Mesenchymal stem cell (in vitro differentiated cells and primary cell): ENCODE data around the gene PLBD1.

Experiments
- DNase-seq: peaks from one replicate; pipeline ENCODE4 v3.0.0-alpha.2; 2013
- H2AFZ ChIP-seq: one replicate; pipeline ENCODE4 v1.6.1; 2013; ENCODE audit warnings: low read depth, mild to moderate bottlenecking, control low read depth, inconsistent platforms, low read length, moderate library complexity
- H2AK5ac ChIP-seq: 2 replicates; pipeline ENCODE4 v1.6.1; 2013; ENCODE audit warnings: low read length, moderate library complexity, mild to moderate bottlenecking, inconsistent platforms; ENCODE audit not compliant: severe bottlenecking
- H2BK120ac ChIP-seq: one replicate; pipeline ENCODE4 v1.6.1; 2013; ENCODE audit warnings: low read depth, mild to moderate bottlenecking, inconsistent platforms, low read length, moderate library complexity
- H2BK12ac ChIP-seq, 2 experiments: one replicate each; pipeline ENCODE4 v1.6.1; 2013; ENCODE audit warnings: inconsistent platforms in 2 of 2, low read length in 2 of 2, mild to moderate bottlenecking in 2 of 2, moderate library complexity in 2 of 2, control low read depth in 1 of 2
- H2BK15ac ChIP-seq: one replicate; pipeline ENCODE4 v1.6.1; 2013; ENCODE audit warnings: mild to moderate bottlenecking, low read depth, inconsistent platforms; ENCODE audit not compliant: poor library complexity, severe bottlenecking
- H2BK5ac ChIP-seq: 2 replicates; pipeline ENCODE4 v1.6.1; 2013; ENCODE audit warnings: low read depth, mild to moderate bottlenecking, low read length, control low read depth, inconsistent platforms; ENCODE audit not compliant: poor library complexity, severe bottlenecking
- H3K14ac ChIP-seq, 2 experiments: one replicate each; pipeline ENCODE4 v1.6.1; 2013; ENCODE audit warnings: inconsistent platforms in 2 of 2, low read length in 2 of 2, control low read depth in 1 of 2, mild to moderate bottlenecking in 1 of 2, moderate library complexity in 1 of 2
- H3K18ac ChIP-seq, 2 experiments: one replicate each; pipeline ENCODE4 v1.6.1; 2013; ENCODE audit warnings: inconsistent platforms in 2 of 2, low read length in 2 of 2, control low read depth in 1 of 2, low read depth in 1 of 2, mild to moderate bottlenecking in 1 of 2
- H3K23ac ChIP-seq, 2 experiments: one replicate each; pipeline ENCODE4 v1.6.1; 2013; ENCODE audit warnings: inconsistent platforms in 2 of 2, low read length in 2 of 2, mild to moderate bottlenecking in 2 of 2, moderate library complexity in 2 of 2, control low read depth in 1 of 2
- H3K27ac ChIP-seq: 2 replicates; pipeline ENCODE4 v1.5.1; 2013; ENCODE audit warnings: mild to moderate bottlenecking, moderate library complexity, low read length, control low read depth, inconsistent platforms; ENCODE audit not compliant: poor library complexity, severe bottlenecking
- H3K27me3 ChIP-seq, 2 experiments: 2 replicates each; pipeline versions ENCODE4 v1.6.1 to v1.7.0; 2013; ENCODE audit warnings: low read length in 2 of 2, mild to moderate bottlenecking in 2 of 2, moderate library complexity in 2 of 2, control low read depth in 1 of 2, inconsistent platforms in 1 of 2; ENCODE audit not compliant: control insufficient read depth in 1 of 2, insufficient read depth in 1 of 2
- H3K36me3 ChIP-seq, 2 experiments: 2 replicates each; pipeline versions ENCODE4 v1.6.1 to v1.7.0; 2013; ENCODE audit warnings: low read length in 2 of 2, control low read depth in 1 of 2, inconsistent platforms in 1 of 2, low read depth in 1 of 2, mild to moderate bottlenecking in 1 of 2; ENCODE audit not compliant: insufficient read depth in 2 of 2, control insufficient read depth in 1 of 2
- H3K4ac ChIP-seq, 2 experiments: one replicate each; pipeline ENCODE4 v1.6.1; 2013; ENCODE audit warnings: inconsistent platforms in 2 of 2, low read length in 2 of 2, mild to moderate bottlenecking in 2 of 2, moderate library complexity in 2 of 2, control low read depth in 1 of 2, low read depth in 1 of 2
- H3K4me1 ChIP-seq: 2 replicates; pipeline ENCODE4 v1.6.1; 2013; ENCODE audit warnings: low read depth, low read length, control low read depth; ENCODE audit not compliant: control insufficient read depth, insufficient read depth
- H3K4me2 ChIP-seq: 2 replicates; pipeline ENCODE4 v1.6.1; 2013; ENCODE audit warnings: low read length, mild to moderate bottlenecking, inconsistent platforms; ENCODE audit not compliant: poor library complexity, severe bottlenecking
- H3K4me3 ChIP-seq, 2 experiments: 2 replicates each; pipeline versions ENCODE4 v1.5.1 to v1.7.0; 2013; ENCODE audit warnings: low read length in 2 of 2, mild to moderate bottlenecking in 2 of 2, control low read depth in 1 of 2, low read depth in 1 of 2; ENCODE audit not compliant: insufficient read depth in 1 of 2
- H3K79me1 ChIP-seq: replicated peaks from 2 replicates; pipeline ENCODE4 v1.6.1; 2013; ENCODE audit warnings: mild to moderate bottlenecking, control low read depth, low read length, inconsistent platforms; ENCODE audit not compliant: poor library complexity, severe bottlenecking
- H3K9ac ChIP-seq: 2 replicates; pipeline ENCODE4 v1.7.0; 2013; ENCODE audit warnings: mild to moderate bottlenecking, low read length, moderate library complexity
- H3K9me3 ChIP-seq: 2 replicates; pipeline ENCODE4 v1.7.0; 2013; ENCODE audit warnings: mild to moderate bottlenecking, low read length; ENCODE audit not compliant: control insufficient read depth
- H4K8ac ChIP-seq: one replicate; pipeline ENCODE4 v1.6.1; 2013; ENCODE audit warnings: inconsistent platforms, mild to moderate bottlenecking, low read length, moderate library complexity
- H4K91ac ChIP-seq: one replicate; pipeline ENCODE4 v1.6.1; 2013; ENCODE audit warnings: mild to moderate bottlenecking, low read length, inconsistent platforms
- WGBS: methylation state at CpG from one replicate; pipeline ENCODE4 v1.1.7; 2013; ENCODE audit warnings: mixed read lengths; 5-methylcytosine and 5-hydroxymethylcytosine counted together

The PLBD1 gene

DNA sequence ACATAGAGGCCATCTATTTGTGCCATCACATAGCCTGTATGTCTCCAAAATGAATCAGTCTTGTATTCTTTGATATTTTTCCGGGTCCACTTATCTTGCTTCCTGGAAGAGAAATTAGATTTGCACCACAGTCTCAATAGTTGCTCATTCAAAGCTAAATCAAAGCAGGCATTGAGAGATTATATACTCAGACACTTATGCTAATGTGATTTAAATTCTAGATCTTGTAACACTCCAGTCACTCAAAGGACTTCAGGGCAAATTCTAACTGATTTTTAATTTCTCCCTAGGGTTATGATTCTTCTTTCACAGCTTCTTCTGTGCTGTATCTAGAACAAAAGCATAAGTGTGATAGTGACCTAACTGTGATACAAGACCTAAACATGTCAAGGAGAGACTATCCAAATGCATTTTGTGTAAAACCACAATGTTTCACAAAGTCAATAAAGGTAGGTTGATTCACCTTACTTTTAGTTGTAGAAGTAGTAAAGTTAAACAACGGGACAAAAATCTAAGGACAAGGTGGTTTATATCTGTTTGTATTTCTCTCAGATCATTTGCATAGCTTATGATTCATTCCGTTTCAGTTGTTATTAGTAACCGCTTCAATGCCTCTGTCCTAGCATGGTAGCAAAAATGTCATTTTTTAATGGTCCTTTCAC lies 26.8 kb downstream of the PLBD1 start:
- H3K4me1 ChIP-seq = no peaks in the 10 kb centered on the region

DNA sequence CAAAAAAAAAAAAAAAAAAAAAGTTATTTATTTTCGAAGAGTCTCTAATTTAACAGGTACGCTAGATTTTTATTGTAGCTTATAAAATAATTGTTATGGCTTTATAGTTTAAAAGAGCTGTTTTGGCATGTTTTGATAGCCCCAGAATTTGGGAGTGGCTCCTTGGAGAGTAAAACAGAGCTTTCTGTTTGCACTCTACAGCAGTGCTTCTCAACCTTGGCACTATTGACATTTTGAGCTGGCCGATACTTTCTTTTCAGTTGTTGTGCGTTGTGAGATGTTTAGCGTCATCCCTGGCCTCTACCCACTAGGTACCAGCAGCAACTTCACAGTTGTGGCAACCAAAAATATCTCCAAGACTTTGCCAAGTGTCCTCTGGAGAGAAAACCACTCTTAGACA lies 30.6 kb downstream of the PLBD1 start:
- Histone ChIP-seq H2BK12ac (no peak overlapping the region), H4K8ac (no peak overlapping the region), H3K9ac (no peak overlapping the region), H2AK5ac (no peak overlapping the region), H2BK5ac (no peak overlapping the region), H3K4ac (no peak overlapping the region), H3K9me3 (no peaks in the 10 kb centered on the region), H3K36me3 (no peaks in the 10 kb centered on the region), H3K27me3 (no peaks in the 10 kb centered on the region), H2BK15ac (no peak overlapping the region), H3K14ac (no peak overlapping the region), H3K4me3 (no peak overlapping the region), H3K27ac (no peak overlapping the region), H3K23ac (no peak overlapping the region), H2BK120ac (no peak overlapping the region), H4K91ac (no peak overlapping the region), H3K18ac (no peak overlapping the region), H3K79me1 (no peaks in the 10 kb centered on the region), H3K4me1 (no peaks in the 10 kb centered on the region), H3K4me2 (no peak overlapping the region), H2AFZ (no peak overlapping the region)
- no peak for DNase-seq
- WGBS = 99% methylated on average over 5 of the region's 5 CpGs

More for the DNA sequence above, 26.8 kb downstream of the PLBD1 start:
- no peak for DNase-seq
- Histone ChIP-seq H3K4me3 (no peak overlapping the region), H4K8ac (no peak overlapping the region), H3K23ac (no peak overlapping the region), H2BK120ac (no peak overlapping the region), H3K4me2 (no peak overlapping the region), H2AFZ (no peak overlapping the region), H3K9me3 (no peaks in the 10 kb centered on the region), H2BK15ac (no peak overlapping the region), H3K9ac (no peak overlapping the region), H3K79me1 (no peaks in the 10 kb centered on the region), H3K27me3 (no peaks in the 10 kb centered on the region), H4K91ac (no peak overlapping the region), H3K18ac (no peak overlapping the region), H3K4ac (no peak overlapping the region), H3K36me3 (no peaks in the 10 kb centered on the region), H2AK5ac (no peak overlapping the region), H3K14ac (no peak overlapping the region), H3K27ac (no peak overlapping the region), H2BK5ac (no peak overlapping the region), H2BK12ac (no peak overlapping the region)
- 83% methylated on average over 4 of the region's 4 CpGs for WGBS

DNA sequence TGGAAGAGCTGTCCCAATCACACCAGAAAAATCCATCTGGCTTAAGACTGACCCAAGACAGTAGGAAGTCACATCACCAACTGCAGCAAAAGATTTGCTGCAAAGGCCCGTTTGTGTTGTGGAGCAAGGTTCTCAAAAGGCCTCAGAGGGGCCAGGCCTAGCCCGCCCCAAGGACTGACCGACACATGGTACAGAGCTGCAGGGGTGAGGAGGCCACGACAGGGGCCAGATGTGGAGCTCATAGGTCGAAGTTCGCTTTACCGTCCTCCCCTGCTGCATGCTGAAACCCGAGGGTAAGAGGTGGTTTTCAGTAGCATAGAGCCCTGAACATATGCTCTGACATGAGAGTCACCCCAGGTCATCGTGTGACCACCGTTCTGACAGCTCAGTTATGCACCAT lies 35.5 kb downstream of the PLBD1 start:
- no peaks in the 10 kb centered on the region for H3K79me1 ChIP-seq
- no peak overlapping the region for H2AK5ac ChIP-seq
- 93% methylated on average over 10 of the region's 10 CpGs for WGBS
- no peaks in the 10 kb centered on the region for H3K4me1 ChIP-seq
- no peak for DNase-seq
- no peak overlapping the region for H2BK120ac ChIP-seq
- H3K4ac ChIP-seq = no peak overlapping the region
- no peaks in the 10 kb centered on the region for H3K36me3 ChIP-seq
- no peak overlapping the region for H3K27ac ChIP-seq
- no peaks in the 10 kb centered on the region for H3K9me3 ChIP-seq
- H3K4me3 ChIP-seq = no peak overlapping the region
- no peak overlapping the region for H2BK12ac ChIP-seq
- H2AFZ ChIP-seq = no peak overlapping the region
- H3K9ac ChIP-seq = no peak overlapping the region
- no peak overlapping the region for H3K23ac ChIP-seq
- no peak overlapping the region for H4K8ac ChIP-seq
- no peak overlapping the region for H2BK5ac ChIP-seq
- no peak overlapping the region for H4K91ac ChIP-seq
- H3K27me3 ChIP-seq = no peaks in the 10 kb centered on the region
- no peak overlapping the region for H3K14ac ChIP-seq
- H3K18ac ChIP-seq = no peak overlapping the region
- no peak overlapping the region for H3K4me2 ChIP-seq
- H2BK15ac ChIP-seq = no peak overlapping the region

DNA sequence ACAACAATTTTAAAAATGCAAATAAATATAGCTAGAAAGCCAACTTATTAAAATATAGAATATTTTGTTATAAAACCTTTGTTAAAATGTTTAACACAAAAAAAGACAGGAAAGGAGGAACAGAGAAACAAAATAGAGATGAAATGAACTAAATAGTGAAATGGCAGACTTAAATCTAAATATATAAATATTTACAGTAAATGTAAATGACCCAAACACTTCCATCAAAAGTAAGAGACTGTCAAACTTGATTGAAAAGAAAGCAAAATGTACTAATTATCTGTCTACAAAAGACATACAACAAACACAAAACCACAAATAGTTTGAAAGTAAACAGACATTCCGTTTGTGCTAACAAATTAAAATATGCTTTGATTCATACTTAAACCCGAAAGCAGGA lies 41.7 kb downstream of the PLBD1 start:
- Histone ChIP-seq H3K36me3 (no peaks in the 10 kb centered on the region), H3K4me1 (no peaks in the 10 kb centered on the region), H3K79me1 (no peaks in the 10 kb centered on the region), H3K4me3 (no peak overlapping the region), H3K9ac (no peak overlapping the region), H3K23ac (no peak overlapping the region), H2AFZ (no peak overlapping the region), H4K8ac (no peak overlapping the region), H3K9me3 (peaks cover 45% of the 10 kb centered on the region), H3K18ac (no peak overlapping the region), H2BK15ac (no peak overlapping the region), H3K27ac (no peak overlapping the region), H2BK12ac (no peak overlapping the region), H2AK5ac (no peak overlapping the region), H2BK5ac (no peak overlapping the region), H2BK120ac (no peak overlapping the region), H3K4me2 (no peak overlapping the region), H4K91ac (no peak overlapping the region), H3K4ac (no peak overlapping the region), H3K27me3 (no peaks in the 10 kb centered on the region), H3K14ac (no peak overlapping the region)
- 60% methylated on average over 1 of the region's 2 CpGs for WGBS
- DNase-seq = no peak
